Measurements from ENCODE around the gene PCDHB3.
A peak's percentile ranks its signal among the peaks of the same experiment; 100 is the strongest.
"Not testable (repeated sequence)": the region's sequence is repeated elsewhere in the genome, so short reads cannot be mapped to it uniquely, and the experiment has no call there.

The PCDHB3 gene

DNA sequence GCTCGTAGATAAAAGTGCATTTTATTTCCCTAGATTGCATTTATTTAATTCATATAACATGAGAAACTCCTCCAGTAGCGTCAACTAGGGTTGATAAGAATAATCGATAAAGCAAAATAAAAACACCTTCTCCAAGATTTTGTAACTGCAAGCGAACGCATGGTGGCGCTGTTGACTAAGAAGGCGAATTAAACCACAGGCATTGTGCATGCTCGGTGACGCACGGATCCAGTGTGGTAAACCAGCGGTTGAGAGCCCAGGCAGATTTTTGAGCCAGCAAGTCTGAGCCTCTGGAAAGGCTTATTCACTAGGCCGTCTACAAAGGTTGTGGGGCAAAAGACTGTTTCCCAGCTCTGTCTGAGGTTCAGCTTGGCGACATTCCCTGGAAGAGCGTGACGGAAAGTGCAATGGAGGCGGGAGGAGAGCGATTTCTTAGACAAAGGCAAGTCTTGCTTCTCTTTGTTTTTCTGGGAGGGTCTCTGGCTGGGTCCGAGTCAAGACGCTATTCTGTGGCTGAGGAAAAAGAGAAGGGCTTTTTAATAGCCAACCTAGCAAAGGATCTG is at the start of gene PCDHB3:
PCDHB3 (plus strand) TSS at position 231 of the 563 bp plus-strand sequence; CDS start at position 408, 177 bp downstream.
- DNase-seq = peak in 1 of 2 experiments; percentile 10

DNA sequence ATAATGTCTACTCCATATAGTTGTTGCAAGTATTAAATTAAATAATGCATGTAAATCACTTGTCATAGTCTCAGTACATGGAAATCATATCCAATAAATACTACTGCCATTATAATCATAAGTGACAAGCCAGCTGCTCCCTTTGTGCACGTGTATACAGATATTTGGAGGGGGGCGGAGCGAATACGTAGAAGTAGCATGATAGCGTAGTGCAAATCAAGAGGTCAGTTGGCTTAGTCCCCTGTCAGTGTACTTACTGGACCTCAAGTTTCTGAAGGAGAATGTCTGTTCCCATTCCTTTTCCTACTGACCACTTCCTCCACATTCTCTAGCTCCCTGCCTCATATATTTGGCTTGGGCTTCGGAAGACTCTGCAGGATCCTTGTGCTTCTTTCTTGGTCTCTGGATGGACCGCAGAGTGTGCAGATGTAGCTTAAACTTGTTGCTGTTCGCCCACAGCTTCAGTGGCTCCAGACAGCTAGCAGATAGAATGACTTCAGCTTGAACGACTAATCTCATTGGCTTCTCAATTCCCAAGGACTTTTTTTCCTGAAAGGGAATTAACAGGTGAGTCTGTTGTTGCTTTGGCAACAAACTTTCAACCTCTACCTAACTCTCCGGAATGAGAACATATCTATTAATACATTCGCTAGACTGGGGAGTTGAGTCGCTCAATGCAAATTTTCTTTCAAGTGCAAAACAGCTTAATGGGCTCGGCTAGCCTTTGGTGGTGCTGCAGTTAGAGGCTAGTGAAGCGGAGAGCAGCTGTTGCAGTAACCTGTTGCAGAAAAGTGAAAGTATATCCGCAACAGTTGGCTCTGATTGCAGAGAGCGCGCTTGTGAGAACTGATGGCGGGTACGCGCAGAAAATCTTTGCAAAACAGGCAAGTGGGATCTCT is 49.4 kb upstream of the PCDHB3 start, which contains the start of gene PCDHB1:
PCDHB1 (plus strand) TSS at position 753 of the 899 bp plus-strand sequence; CDS start at position 850, 97 bp downstream.
- DNase-seq = no peak

DNA sequence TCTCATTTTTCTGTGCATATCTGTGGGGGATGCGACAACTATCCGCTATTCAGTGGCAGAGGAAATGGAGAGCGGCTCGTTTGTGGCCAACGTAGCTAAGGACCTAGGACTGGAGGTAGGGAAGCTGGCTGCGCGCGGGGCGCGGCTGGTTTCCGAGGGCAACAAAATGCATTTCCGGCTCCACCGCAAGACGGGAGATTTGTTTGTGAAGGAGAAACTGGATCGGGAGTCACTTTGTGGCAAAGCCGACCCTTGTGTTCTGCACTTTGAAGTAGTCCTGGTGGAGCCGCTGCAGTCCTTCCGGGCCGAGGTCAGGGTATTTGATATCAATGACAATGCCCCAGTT is 48.8 kb upstream of the PCDHB3 start:
- DNase-seq = no peak

DNA sequence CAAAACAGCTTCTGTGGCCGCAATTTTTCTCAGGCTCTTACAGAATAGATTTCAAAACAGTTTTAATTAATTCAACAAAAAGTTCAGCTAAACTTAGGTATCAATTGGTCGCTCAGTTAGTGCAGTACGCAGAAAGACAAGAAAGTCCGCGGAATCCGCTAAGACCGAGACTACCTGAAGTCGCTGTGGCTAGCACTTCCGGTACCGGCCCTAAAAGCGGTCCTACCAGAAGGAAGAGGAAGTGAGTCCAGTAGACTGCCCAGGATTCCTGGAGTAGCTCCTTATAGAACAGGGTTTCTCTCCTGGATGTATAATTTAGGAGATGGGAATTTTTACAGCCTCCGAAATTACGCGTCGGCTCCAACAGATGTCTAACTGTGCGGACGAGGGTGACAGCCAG is 22.4 kb upstream of the PCDHB3 start:
- no peak for DNase-seq

DNA sequence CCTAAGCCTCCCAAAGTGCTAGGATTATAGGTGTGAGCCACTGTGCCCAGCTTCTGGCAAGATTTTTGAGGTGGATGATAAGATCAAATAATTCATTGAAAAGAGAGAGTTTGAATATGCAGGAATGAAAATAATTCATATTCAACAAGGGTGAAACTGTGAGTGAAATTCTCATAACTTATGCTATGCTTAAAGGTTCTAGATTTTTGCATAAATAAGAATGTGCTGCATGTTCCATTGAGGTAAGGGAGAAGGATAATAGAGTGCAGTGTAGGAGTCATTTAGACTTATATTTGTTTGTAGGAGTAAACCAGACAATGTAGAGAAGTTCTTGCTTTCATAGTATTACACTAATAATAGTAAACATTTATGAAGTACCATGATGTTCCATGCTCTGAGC is 18.0 kb upstream of the PCDHB3 start:
- no peak for DNase-seq

DNA sequence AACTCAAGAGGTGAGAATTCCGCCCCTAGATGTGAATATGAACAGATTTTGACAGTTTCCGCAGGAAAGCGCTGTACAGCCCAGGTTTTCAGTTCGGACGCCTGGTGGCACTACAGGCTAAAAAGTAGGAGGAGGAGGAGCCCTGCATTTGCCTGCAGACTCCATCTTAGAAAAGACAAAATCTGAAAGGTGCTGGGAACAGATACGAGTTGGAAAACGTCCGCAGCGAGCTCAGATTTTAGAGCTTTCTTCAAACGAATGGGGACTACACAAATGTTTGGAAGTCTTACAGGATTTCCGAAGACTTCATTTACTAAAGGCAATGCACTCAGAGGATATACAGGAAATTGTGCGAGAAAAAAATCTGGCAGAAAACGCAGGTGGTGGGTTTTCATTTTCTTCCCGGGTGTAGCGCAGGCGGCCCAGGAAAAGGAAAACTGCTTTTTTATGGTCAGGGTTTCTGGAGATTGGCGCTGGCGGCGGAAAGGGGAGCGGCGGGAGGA is 15.7 kb upstream of the PCDHB3 start:
- DNase-seq = peak; percentile 15 to 19

DNA sequence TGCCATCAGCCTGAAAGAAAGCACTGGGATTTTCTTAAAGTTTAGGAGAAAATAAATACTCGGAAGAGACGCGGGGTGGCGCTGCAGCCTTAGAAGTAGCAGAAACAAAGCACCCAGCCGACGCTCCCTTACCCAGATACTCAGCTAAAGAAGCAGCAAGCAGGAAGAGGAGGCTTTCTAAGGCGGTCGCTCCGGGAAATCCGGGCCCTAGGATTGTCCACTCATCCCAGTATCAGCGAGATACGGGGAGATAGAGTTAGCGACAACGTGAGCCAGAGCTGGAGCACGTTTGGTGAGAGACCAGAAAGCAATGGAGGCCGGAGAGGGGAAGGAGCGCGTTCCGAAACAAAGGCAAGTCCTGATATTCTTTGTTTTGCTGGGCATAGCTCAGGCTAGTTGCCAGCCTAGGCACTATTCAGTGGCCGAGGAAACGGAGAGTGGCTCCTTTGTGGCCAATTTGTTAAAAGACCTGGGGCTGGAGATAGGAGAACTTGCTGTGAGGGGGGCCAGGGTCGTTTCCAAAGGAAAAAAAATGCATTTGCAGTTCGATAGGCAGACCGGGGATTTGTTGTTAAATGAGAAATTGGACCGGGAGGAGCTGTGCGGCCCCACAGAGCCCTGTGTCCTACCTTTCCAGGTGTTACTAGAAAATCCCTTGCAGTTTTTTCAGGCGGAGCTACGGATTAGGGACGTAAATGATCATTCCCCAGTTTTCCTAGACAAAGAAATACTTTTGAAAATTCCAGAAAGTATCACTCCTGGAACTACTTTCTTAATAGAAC is 5.6 kb upstream of the PCDHB3 start, which contains the start of gene PCDHB2:
PCDHB2 (plus strand) TSS at position 135 of the 782 bp plus-strand sequence; CDS start at position 311, 176 bp downstream.
- no peak for DNase-seq

DNA sequence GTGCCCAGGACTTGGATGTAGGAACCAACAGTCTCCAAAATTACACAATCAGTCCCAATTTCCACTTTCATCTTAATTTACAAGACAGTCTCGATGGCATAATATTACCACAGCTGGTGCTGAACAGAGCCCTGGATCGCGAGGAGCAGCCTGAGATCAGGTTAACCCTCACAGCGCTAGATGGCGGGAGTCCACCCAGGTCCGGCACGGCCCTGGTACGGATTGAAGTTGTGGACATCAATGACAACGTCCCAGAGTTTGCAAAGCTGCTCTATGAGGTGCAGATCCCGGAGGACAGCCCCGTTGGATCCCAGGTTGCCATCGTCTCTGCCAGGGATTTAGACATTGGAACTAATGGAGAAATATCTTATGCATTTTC is 5.0 kb upstream of the PCDHB3 start:
- DNase-seq = no peak

DNA sequence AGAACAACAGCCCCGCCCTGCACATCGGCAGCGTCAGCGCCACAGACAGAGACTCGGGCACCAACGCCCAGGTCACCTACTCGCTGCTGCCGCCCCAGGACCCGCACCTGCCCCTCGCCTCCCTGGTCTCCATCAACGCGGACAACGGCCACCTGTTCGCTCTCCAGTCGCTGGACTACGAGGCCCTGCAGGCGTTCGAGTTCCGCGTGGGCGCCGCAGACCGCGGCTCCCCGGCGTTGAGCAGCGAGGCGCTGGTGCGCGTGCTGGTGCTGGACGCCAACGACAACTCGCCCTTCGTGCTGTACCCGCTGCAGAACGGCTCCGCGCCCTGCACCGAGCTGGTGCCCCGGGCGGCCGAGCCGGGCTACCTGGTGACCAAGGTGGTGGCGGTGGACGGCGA is 4.1 kb upstream of the PCDHB3 start:
- DNase-seq = not testable (repeated sequence)

DNA sequence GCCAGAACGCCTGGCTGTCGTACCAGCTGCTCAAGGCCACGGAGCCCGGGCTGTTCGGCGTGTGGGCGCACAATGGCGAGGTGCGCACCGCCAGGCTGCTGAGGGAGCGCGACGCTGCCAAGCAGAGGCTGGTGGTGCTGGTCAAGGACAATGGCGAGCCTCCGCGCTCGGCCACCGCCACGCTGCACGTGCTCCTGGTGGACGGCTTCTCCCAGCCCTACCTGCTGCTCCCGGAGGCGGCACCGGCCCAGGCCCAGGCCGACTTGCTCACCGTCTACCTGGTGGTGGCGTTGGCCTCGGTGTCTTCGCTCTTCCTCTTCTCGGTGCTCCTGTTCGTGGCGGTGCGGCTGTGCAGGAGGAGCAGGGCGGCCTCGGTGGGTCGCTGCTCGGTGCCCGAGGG is 3.7 kb upstream of the PCDHB3 start:
- DNase-seq = not testable (repeated sequence)

DNA sequence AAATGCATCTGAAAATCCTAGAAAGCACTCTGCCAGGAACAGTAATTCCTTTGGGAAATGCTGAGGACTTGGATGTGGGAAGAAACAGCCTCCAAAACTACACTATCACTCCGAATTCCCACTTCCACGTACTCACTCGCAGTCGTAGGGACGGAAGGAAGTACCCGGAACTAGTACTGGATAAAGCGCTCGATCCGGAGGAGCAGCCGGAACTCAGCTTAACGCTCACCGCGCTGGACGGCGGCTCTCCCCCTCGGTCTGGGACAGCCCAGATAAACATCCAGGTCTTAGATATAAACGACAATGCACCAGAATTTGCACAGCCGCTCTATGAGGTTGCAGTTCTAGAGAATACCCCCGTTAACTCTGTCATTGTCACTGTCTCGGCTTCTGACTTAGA is 786 bp downstream of the PCDHB3 start:
- DNase-seq = no peak

DNA sequence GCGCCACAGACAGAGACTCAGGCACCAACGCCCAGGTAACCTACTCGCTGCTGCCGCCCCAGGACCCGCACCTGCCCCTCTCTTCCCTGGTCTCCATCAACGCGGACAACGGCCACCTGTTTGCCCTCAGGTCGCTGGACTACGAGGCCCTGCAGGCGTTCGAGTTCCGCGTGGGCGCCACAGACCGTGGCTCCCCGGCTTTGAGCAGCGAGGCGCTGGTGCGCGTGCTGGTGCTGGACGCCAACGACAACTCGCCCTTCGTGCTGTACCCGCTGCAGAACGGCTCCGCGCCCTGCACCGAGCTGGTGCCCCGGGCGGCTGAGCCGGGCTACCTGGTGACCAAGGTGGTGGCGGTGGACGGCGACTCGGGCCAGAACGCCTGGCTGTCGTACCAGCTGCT is 1.8 kb downstream of the PCDHB3 start:
- DNase-seq = not testable (repeated sequence)

DNA sequence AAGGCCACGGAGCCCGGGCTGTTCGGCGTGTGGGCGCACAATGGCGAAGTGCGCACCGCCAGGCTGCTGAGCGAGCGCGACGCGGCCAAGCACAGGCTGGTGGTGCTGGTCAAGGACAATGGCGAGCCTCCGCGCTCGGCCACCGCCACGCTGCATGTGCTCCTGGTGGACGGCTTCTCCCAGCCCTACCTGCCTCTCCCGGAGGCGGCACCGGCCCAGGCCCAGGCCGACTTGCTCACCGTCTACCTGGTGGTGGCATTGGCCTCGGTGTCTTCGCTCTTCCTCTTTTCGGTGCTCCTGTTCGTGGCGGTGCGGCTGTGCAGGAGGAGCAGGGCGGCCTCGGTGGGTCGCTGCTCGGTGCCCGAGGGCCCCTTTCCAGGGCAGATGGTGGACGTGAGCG is 2.2 kb downstream of the PCDHB3 start:
- not testable (repeated sequence) for DNase-seq

DNA sequence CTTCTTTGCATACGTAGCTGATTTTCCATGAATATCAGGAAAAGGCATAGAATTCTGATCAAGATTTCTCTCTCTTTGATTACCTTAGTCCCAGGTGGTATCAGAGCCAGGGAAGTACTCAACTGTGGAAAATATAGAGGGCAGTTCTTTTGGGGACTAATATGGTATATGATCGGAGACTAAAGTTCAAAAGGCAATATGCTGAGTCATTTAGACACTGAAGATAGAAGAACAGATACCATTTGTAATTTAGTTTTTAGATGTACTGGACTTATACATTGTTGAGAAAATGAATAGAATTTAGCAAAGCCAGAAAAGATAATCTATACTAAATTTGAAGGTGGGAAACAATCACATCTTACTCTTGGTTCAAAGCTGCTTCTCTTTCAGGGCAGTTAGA is 5.1 kb downstream of the PCDHB3 start:
- no peak for DNase-seq

DNA sequence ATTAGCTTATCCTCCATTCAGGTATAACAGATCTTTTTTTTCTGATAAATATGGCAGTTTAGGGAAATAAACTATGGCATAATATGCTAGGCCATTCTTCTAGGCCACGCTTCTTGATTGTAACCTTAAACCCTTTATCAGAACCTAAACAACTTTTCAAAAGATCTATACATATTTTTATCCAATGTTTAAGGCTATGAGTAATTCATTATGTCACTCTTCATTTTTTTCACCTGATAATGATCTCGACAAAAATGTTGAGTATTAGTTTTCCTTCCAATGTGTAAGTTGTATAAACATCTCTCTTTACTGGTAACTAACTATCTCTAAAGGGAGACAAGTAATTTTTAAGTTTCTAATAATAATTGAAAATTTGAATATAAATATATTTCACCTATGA is 19.0 kb downstream of the PCDHB3 start:
- DNase-seq = no peak

DNA sequence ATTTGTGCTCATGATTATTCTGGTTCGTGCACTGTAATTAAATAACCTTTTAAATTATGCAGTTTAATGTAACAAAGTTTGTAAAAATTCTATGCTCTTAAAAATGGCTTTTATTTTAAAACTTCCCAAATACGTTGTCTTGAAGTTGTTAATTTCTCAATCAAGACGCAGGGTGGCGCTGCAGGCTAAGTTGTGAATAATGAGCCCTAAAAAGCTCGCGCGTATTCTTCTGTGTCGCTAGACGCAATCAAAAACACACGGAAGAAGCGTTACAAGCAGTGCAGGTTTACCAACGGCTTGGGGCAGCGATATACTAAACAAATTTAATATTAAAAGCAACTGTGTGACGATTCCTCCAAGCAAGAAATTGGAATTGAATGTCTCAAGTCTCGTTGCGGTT is 21.3 kb downstream of the PCDHB3 start, which contains the start of gene PCDHB4:
PCDHB4 (plus strand) TSS at position 256 of the 400 bp plus-strand sequence. CDS start 181 bp downstream, outside the sequence.
- DNase-seq = no peak

DNA sequence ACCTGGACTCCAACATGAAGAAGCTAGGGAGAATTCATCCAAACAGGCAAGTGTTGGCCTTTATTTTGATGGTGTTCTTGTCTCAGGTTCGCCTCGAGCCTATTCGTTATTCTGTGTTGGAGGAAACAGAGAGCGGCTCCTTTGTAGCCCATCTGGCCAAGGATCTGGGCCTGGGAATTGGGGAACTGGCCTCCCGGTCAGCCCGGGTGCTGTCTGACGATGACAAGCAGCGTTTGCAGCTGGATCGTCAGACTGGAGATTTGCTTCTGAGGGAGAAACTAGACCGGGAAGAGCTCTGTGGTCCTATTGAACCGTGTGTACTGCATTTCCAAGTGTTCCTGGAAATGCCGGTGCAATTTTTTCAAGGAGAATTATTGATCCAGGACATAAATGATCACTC is 21.7 kb downstream of the PCDHB3 start:
- DNase-seq = no peak

DNA sequence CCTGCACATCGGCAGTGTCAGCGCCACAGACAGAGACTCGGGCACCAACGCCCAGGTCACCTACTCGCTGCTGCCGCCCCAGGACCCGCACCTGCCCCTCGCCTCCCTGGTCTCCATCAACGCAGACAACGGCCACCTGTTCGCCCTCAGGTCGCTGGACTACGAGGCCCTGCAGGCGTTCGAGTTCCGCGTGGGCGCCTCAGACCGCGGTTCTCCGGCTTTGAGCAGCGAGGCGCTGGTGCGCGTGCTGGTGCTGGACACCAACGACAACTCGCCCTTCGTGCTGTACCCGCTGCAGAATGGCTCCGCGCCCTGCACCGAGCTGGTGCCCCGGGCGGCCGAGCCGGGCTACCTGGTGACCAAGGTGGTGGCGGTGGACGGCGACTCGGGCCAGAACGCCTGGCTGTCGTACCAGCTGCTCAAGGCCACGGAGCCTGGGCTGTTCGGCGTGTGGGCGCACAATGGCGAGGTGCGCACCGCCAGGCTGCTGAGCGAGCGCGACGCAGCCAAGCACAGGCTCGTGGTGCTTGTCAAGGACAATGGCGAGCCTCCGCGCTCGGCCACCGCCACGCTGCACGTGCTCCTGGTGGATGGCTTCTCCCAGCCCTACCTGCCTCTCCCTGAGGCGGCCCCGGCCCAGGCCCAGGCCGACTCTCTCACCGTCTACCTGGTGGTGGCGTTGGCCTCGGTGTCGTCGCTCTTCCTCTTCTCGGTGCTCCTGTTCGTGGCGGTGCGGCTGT is 23.3 kb downstream of the PCDHB3 start:
- not testable (repeated sequence) for DNase-seq

DNA sequence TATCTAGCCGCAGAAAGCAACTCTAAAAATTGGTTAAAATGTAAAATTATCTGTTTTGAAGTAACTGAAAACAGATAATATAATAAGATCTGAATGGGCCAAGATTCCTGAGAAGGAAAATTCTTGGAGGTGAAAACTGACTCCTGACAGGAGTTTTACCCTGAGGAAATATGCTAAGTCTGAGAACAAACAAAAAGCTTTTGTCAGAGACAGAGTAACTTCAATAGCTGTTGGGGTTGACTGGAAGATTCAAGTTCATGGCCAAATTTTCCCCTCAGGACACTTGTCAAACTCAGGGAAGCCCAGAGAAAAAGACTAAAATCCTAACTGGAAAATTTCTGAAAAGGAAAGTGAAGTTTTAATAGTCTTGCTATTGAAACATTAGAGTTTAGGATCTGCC is 27.0 kb downstream of the PCDHB3 start:
- no peak for DNase-seq

DNA sequence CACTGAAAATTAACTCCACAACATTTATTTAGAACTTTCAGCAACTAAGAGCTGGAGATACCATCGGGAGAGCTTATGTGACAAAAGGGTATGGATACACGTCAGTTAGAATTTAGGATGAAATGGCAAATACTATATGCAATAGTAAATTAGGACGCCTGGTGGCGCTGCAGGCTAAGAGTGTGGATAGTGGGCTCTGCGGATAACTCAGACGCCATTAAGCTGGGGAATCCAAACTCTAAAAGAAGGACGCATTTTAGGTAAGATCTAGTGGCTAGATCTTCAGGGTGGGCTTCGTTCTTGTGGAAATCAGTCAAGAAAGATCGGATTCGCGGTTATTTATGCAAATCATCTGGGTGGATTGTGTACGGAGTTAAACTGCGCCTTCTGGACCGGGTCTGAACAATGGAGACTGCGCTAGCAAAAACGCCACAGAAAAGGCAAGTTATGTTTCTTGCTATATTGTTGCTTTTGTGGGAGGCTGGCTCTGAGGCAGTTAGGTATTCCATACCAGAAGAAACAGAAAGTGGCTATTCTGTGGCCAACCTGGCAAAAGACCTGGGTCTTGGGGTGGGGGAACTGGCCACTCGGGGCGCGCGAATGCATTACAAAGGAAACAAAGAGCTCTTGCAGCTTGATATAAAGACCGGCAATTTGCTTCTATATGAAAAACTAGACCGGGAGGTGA is 34.9 kb downstream of the PCDHB3 start, which contains the start of gene PCDHB5:
PCDHB5 (plus strand) TSS at position 177 of the 688 bp plus-strand sequence; CDS start at position 406, 229 bp downstream.
- no peak for DNase-seq

DNA sequence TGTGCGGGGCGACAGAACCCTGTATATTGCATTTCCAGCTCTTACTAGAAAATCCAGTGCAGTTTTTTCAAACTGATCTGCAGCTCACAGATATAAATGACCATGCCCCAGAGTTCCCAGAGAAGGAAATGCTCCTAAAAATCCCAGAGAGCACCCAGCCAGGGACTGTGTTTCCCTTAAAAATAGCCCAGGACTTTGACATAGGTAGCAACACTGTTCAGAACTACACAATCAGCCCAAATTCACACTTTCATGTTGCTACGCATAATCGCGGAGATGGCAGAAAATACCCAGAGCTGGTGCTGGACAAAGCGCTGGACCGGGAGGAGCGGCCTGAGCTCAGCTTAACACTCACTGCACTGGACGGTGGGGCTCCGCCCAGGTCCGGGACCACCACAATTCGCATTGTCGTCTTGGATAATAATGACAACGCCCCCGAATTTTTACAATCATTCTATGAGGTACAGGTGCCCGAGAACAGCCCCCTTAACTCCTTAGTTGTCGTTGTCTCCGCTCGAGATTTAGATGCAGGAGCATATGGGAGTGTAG is 35.5 kb downstream of the PCDHB3 start:
- DNase-seq = no peak
